B cell (primary cell): Measurements from ENCODE around the gene CATSPERB. TPM values are rescaled to one million over a fixed set of nuclear protein-coding genes. Genes with fewer than 3 reads are reported as not detected.
"Not testable (repeated sequence)": the region's sequence is repeated elsewhere in the genome, so short reads cannot be mapped to it uniquely, and the experiment has no call there.

ENCODE experiments used
- ATAC-seq: fragments of 200-7000 bp; cut with Tn5 transposase; one replicate; pipeline ENCODE4 v1.10.0; 2021; ENCODE audit warnings: low read depth, mild to moderate bottlenecking, moderate number of reproducible peaks, moderate library complexity
- CTCF ChIA-PET: fragments of 350-600 bp; sonication (Branson Sonifier 250); formaldehyde crosslinking; loops from one replicate; lab custom pipeline; 2021; ENCODE audit warnings: antibody characterized with exemption, inconsistent platforms; lab: Charles Lee
- POLR2A ChIA-PET: fragments of 350-600 bp; sonication (Branson Sonifier 250); formaldehyde crosslinking; loops from one replicate; lab custom pipeline; 2021; ENCODE audit warnings: antibody characterized with exemption; lab: Charles Lee
- DNase-seq: peaks from one replicate; pipeline ENCODE4 v3.0.0; 2013
- H2AFZ ChIP-seq: 2 replicates; pipeline ENCODE4 v1.6.1; 2012; ENCODE audit warnings: mild to moderate bottlenecking, low read depth, low read length; ENCODE audit not compliant: insufficient read depth, poor library complexity, severe bottlenecking
- H3K27ac ChIP-seq, 2 donors: 1 replicate in 1 of 2; 2 replicates in 1 of 2; pipeline ENCODE4 v1.5.1; 2012 to 2013; ENCODE audit warnings: low read length in 2 of 2, mild to moderate bottlenecking in 2 of 2, moderate library complexity in 1 of 2
- H3K27me3 ChIP-seq, 4 experiments: fragments of 200-600 bp in 1 of 4; sonication (generic) in 1 of 4; replicated peaks in 1 of 4; 1 replicate in 2 of 4; 2 replicates in 2 of 4; pipeline versions ENCODE4 v1.6.1 to v1.7.0; 2013 to 2016; ENCODE audit warnings: low read length in 3 of 4, mild to moderate bottlenecking in 2 of 4, mixed read lengths in 1 of 4, moderate library complexity in 1 of 4; ENCODE audit not compliant: insufficient read depth in 4 of 4, control insufficient read depth in 3 of 4; ENCODE audit errors: control extremely low read depth in 1 of 4
- H3K36me3 ChIP-seq, 2 experiments: replicated peaks in 1 of 2; 1 replicate in 1 of 2; 2 replicates in 1 of 2; pipeline versions ENCODE4 v1.6.1 to v1.7.1; 2013; ENCODE audit warnings: low read length in 1 of 2; ENCODE audit not compliant: insufficient read depth in 2 of 2, control insufficient read depth in 1 of 2; ENCODE audit errors: control extremely low read depth in 1 of 2, extremely low read depth in 1 of 2
- H3K4me1 ChIP-seq, 2 donors: fragments of 200-600 bp in 1 of 2; sonication (generic) in 1 of 2; 1 replicate in 1 of 2; 2 replicates in 1 of 2; pipeline versions ENCODE4 v1.5.1 to v1.6.1; 2013 to 2017; ENCODE audit warnings: low read length in 2 of 2; ENCODE audit not compliant: control insufficient read depth in 2 of 2, insufficient read depth in 2 of 2
- H3K4me2 ChIP-seq: replicated peaks from 2 replicates; pipeline ENCODE3; 2012; ENCODE audit warnings: mild to moderate bottlenecking, low read depth, low read length; ENCODE audit not compliant: poor library complexity, severe bottlenecking
- H3K4me3 ChIP-seq, 5 experiments: fragments of 200-600 bp in 1 of 5; sonication (generic) in 1 of 5; 1 replicate in 3 of 5; 2 replicates in 2 of 5; pipeline versions ENCODE4 v1.5.1 to v1.7.0; 2011 to 2016; ENCODE audit warnings: low read length in 4 of 5, mild to moderate bottlenecking in 4 of 5, low read depth in 2 of 5, control low read depth in 1 of 5, moderate library complexity in 1 of 5; ENCODE audit not compliant: insufficient read depth in 1 of 5; ENCODE audit errors: control extremely low read depth in 1 of 5, extremely low read depth in 1 of 5
- H3K79me2 ChIP-seq: fragments of 200-600 bp; sonication (generic); one replicate; pipeline ENCODE4 v1.6.0; 2016; ENCODE audit warnings: low read length; ENCODE audit not compliant: control insufficient read depth, insufficient read depth
- H3K9ac ChIP-seq: fragments of 200-600 bp; sonication (generic); 2 replicates; pipeline ENCODE4 v1.6.1; 2017; ENCODE audit warnings: mild to moderate bottlenecking, low read length, moderate library complexity
- H3K9me3 ChIP-seq, 3 donors: one replicate each; pipeline versions ENCODE4 v1.6.1 to v1.7.1; 2013; ENCODE audit warnings: low read length in 2 of 3; ENCODE audit not compliant: control insufficient read depth in 2 of 3, insufficient read depth in 1 of 3; ENCODE audit errors: control extremely low read depth in 1 of 3
- H4K20me1 ChIP-seq: 2 replicates; pipeline ENCODE4 v1.6.0; 2012; ENCODE audit warnings: mild to moderate bottlenecking, low read length; ENCODE audit not compliant: insufficient read depth, control insufficient read depth, poor library complexity, severe bottlenecking
- H3K27ac Mint-ChIP-seq: one replicate; pipeline ENCODE4 v1.8.0; 2021; ENCODE audit warnings: mixed read lengths
- H3K27me3 Mint-ChIP-seq: one replicate; pipeline ENCODE4 v1.8.0; 2021; ENCODE audit warnings: mixed read lengths
- H3K4me1 Mint-ChIP-seq: one replicate; pipeline ENCODE4 v1.8.0; 2021; ENCODE audit warnings: mixed read lengths
- H3K4me3 Mint-ChIP-seq: one replicate; pipeline ENCODE4 v1.8.0; 2021; ENCODE audit warnings: mixed read lengths
- H3K9me3 Mint-ChIP-seq: one replicate; pipeline ENCODE4 v1.8.0; 2022; ENCODE audit warnings: mixed read lengths; ENCODE audit not compliant: insufficient read depth
- EZH2 ChIP-seq: IDR thresholded peaks from 2 replicates; pipeline ENCODE4 v1.6.1; 2012; ENCODE audit warnings: borderline replicate concordance, low read depth, mild to moderate bottlenecking, moderate library complexity, low read length; ENCODE audit not compliant: insufficient read depth, poor library complexity, severe bottlenecking
- WGBS: methylation state at CpG from one replicate; pipeline ENCODE4 v1.1.5; 2013; ENCODE audit warnings: missing lambda C conversion rate; ENCODE audit not compliant: insufficient coverage; 5-methylcytosine and 5-hydroxymethylcytosine counted together
- intact Hi-C: fragments of 100-400 bp; cut with micrococcal nuclease; formaldehyde crosslinking; loops from one replicate; pipeline ENCODE4 v1.10.0; 2022
- polyA plus RNA-seq: library from polyadenylated mRNA; depleted of rRNA; stranded (reverse); fragments of >200 nt; gene quantifications from 2 replicates; pipeline ENCODE4 v1.2.3, GENCODE V29; 2012
- total RNA-seq, 2 donors: library from RNA; stranded (reverse); fragments of 120-200 nt in 1 of 2; gene quantifications; 1 replicate in 1 of 2; 2 replicates in 1 of 2; pipeline versions ENCODE4 v1.2.3 to v1.2.4, GENCODE V29; 2013 to 2022
- TF ChIP-seq, protein P1 (sequence below): fragments of 200-600 bp; IDR thresholded peaks from one replicate; pipeline ENCODE4 v1.8.0; 2022; ENCODE audit warnings: antibody characterized with exemption, mild to moderate bottlenecking

CATSPERB gene
- total and polyA plus RNA-seq, 2 donors (not counting 1 experiment from before 2014, with no cell fraction given): 0.12 to 0.18 TPM

DNA sequence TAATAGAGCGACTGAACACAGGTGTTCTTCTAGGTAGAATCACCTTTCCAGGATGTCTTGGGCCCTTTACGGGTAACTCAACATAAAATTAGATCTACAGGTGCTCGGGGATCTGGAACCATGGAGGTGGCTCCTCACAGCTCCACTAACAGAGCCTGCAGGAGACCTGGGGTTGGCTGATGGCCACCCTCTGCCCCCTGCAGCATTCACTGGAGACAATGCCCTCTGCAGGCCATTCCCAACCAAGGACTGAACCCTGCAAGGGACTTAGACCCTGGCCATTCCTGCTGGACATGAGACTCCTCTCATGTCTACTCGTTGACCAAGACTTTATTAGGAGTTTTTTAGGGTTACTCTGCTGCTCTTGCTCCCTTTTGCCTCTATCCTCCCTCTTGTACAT lies 163.3 kb downstream of the CATSPERB start:
- POLR2A ChIA-PET: no interaction called here
- TF ChIP-seq EZH2: no peak
- TF ChIP-seq, protein P1, sequence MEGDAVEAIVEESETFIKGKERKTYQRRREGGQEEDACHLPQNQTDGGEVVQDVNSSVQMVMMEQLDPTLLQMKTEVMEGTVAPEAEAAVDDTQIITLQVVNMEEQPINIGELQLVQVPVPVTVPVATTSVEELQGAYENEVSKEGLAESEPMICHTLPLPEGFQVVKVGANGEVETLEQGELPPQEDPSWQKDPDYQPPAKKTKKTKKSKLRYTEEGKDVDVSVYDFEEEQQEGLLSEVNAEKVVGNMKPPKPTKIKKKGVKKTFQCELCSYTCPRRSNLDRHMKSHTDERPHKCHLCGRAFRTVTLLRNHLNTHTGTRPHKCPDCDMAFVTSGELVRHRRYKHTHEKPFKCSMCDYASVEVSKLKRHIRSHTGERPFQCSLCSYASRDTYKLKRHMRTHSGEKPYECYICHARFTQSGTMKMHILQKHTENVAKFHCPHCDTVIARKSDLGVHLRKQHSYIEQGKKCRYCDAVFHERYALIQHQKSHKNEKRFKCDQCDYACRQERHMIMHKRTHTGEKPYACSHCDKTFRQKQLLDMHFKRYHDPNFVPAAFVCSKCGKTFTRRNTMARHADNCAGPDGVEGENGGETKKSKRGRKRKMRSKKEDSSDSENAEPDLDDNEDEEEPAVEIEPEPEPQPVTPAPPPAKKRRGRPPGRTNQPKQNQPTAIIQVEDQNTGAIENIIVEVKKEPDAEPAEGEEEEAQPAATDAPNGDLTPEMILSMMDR: no peak
- Mint-ChIP-seq H3K9me3 (peaks cover 1% of the 10 kb centered on the region), H3K4me3 (no peak overlapping the region), H3K4me1 (peaks cover 3% of the 10 kb centered on the region), H3K27ac (no peak overlapping the region), H3K27me3 (peaks cover 38% of the 10 kb centered on the region)
- peaks cover 0 to 21% (median 13%) of the 10 kb centered on the region in 4 experiments for H3K27me3 ChIP-seq
- 97% methylated on average over 3 of the region's 4 CpGs for WGBS
- ATAC-seq (no peak), DNase-seq (no peak)
- no peaks in the 10 kb centered on the region for H4K20me1 ChIP-seq
- H3K9ac ChIP-seq: no peak overlapping the region
- intact Hi-C loops: no loop called here
- no peak overlapping the region for H2AFZ ChIP-seq
- no peaks in the 10 kb centered on the region for H3K36me3 ChIP-seq
- peaks cover 0 to 10% (median 0%) of the 10 kb centered on the region in 3 donors for H3K9me3 ChIP-seq
- H3K79me2 ChIP-seq: no peaks in the 10 kb centered on the region
- H3K4me2 ChIP-seq: no peak overlapping the region
- H3K27ac ChIP-seq: no peak overlapping the region
- H3K4me3 ChIP-seq: no peak overlapping the region
- CTCF ChIA-PET: interaction anchor here (0.6 kb wide), 1 partner anchor 1135 kb away, joined by 3 read pairs; no protein-coding TSS in a partner anchor
- peaks cover 3 to 5% of the 10 kb centered on the region in 2 donors for H3K4me1 ChIP-seq

DNA sequence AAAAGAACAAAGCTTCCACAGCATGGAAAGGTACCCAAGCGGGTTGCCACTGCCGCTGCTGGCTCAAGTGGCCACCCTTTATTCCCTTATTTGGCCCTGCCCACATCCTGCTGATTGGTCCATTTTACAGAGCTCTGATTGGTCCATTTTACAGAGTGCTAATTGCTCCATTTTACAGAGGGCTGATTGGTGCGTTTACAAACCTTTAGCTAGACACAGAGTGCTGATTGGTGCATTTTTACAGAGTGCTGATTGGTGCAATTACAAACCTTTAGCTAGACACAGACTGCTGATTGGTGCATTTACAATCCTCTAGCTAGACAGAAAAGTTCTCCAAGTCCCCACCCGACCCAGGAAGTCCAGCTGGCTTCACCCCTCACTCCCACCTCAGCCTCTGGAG lies 164.1 kb downstream of the CATSPERB start:
- H4K20me1 ChIP-seq, intact Hi-C loops, H2AFZ ChIP-seq, H3K9me3 ChIP-seq, H3K4me3 ChIP-seq, H3K27ac ChIP-seq, H3K9ac ChIP-seq, H3K4me1 ChIP-seq, H3K27ac Mint-ChIP-seq, POLR2A ChIA-PET, H3K4me2 ChIP-seq, H3K36me3 ChIP-seq, H3K79me2 ChIP-seq, H3K4me3 Mint-ChIP-seq, H3K9me3 Mint-ChIP-seq, DNase-seq, H3K4me1 Mint-ChIP-seq, ATAC-seq: not testable (repeated sequence)
- peaks cover 0 to 16% (median 8%) of the 10 kb centered on the region in 4 experiments for H3K27me3 ChIP-seq
- H3K27me3 Mint-ChIP-seq: peaks cover 32% of the 10 kb centered on the region
- CTCF ChIA-PET: interaction anchor here (0.6 kb wide), 1 partner anchor 1135 kb away, joined by 3 read pairs; no protein-coding TSS in a partner anchor
- 76% methylated on average over 3 of the region's 4 CpGs for WGBS
